Ishikawa (cell line): ENCODE data around the gene STAT1.

ENCODE experiments used
- CEBPB ChIP-seq: IDR thresholded peaks from 2 replicates; pipeline ENCODE4 v1.6.1; 2012
- CREB1 ChIP-seq: IDR thresholded peaks from 2 replicates; pipeline ENCODE4 v1.6.1; 2012; ENCODE audit warnings: low read depth
- EGR1 ChIP-seq: IDR thresholded peaks from 2 replicates; pipeline ENCODE4 v1.6.1; 2012
- EP300 ChIP-seq: IDR thresholded peaks from 2 replicates; pipeline ENCODE4 v1.6.1; 2012; ENCODE audit warnings: borderline replicate concordance
- FOXM1 ChIP-seq: IDR thresholded peaks from 2 replicates; pipeline ENCODE4 v1.6.1; 2012; ENCODE audit warnings: low read depth, borderline replicate concordance
- NFIC ChIP-seq: IDR thresholded peaks from 2 replicates; pipeline ENCODE4 v1.6.1; 2012
- RAD21 ChIP-seq: IDR thresholded peaks from 2 replicates; pipeline ENCODE4 v1.6.1; 2012; ENCODE audit warnings: low read depth
- TAF1 ChIP-seq: IDR thresholded peaks from 2 replicates; pipeline ENCODE4 v1.6.1; 2012; ENCODE audit warnings: low read depth, mild to moderate bottlenecking
- TCF12 ChIP-seq: IDR thresholded peaks from 2 replicates; pipeline ENCODE4 v1.6.1; 2012; ENCODE audit warnings: low read depth
- TEAD4 ChIP-seq: IDR thresholded peaks from 2 replicates; pipeline ENCODE4 v1.6.1; 2012
- YY1 ChIP-seq: IDR thresholded peaks from 2 replicates; pipeline ENCODE4 v1.6.1; 2012; ENCODE audit warnings: low read depth
- ZBTB7A ChIP-seq: IDR thresholded peaks from 2 replicates; pipeline ENCODE4 v1.6.1; 2012; ENCODE audit warnings: low read depth
- TF ChIP-seq, protein P1 (sequence below): IDR thresholded peaks from 2 replicates; pipeline ENCODE4 v1.6.1; 2012; ENCODE audit warnings: low read depth, mild to moderate bottlenecking
- TF ChIP-seq, protein P2 (sequence below): IDR thresholded peaks from 2 replicates; pipeline ENCODE4 v1.6.1; 2012
- TF ChIP-seq, protein P3 (sequence below): IDR thresholded peaks from 2 replicates; pipeline ENCODE4 v1.6.1; 2012

The STAT1 gene

DNA sequence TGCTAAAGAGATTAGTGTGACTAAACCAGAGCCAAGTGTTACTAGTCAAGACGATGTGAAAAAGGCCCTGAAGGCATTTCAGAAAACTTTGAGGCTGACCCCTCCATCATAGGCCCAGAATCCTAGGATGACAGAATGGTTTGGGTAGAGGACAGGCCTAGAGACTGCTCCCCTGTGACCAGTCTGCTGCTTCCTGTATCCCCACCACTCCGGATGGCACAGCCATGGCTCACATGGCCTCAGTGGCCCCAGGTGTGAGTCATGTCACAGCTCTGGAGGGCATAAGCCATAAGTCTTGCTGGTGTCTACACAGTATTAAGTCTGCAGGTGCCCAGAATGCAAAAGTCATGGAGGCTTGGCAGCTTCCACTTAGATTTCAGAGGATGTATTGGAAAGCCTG is 12.4 kb upstream of the STAT1 start:
- TF ChIP-seq FOXM1 (no peak), NFIC (no peak), TEAD4 (no peak), RAD21 (no peak), TCF12 (no peak), CEBPB (no peak), TAF1 (no peak), YY1 (no peak), EP300 (no peak), ZBTB7A (no peak), CREB1 (no peak)
- TF ChIP-seq, protein P1, sequence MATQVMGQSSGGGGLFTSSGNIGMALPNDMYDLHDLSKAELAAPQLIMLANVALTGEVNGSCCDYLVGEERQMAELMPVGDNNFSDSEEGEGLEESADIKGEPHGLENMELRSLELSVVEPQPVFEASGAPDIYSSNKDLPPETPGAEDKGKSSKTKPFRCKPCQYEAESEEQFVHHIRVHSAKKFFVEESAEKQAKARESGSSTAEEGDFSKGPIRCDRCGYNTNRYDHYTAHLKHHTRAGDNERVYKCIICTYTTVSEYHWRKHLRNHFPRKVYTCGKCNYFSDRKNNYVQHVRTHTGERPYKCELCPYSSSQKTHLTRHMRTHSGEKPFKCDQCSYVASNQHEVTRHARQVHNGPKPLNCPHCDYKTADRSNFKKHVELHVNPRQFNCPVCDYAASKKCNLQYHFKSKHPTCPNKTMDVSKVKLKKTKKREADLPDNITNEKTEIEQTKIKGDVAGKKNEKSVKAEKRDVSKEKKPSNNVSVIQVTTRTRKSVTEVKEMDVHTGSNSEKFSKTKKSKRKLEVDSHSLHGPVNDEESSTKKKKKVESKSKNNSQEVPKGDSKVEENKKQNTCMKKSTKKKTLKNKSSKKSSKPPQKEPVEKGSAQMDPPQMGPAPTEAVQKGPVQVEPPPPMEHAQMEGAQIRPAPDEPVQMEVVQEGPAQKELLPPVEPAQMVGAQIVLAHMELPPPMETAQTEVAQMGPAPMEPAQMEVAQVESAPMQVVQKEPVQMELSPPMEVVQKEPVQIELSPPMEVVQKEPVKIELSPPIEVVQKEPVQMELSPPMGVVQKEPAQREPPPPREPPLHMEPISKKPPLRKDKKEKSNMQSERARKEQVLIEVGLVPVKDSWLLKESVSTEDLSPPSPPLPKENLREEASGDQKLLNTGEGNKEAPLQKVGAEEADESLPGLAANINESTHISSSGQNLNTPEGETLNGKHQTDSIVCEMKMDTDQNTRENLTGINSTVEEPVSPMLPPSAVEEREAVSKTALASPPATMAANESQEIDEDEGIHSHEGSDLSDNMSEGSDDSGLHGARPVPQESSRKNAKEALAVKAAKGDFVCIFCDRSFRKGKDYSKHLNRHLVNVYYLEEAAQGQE = no peak
- TF ChIP-seq, protein P2, sequence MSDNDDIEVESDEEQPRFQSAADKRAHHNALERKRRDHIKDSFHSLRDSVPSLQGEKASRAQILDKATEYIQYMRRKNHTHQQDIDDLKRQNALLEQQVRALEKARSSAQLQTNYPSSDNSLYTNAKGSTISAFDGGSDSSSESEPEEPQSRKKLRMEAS = no peak
- TF ChIP-seq, protein P3, sequence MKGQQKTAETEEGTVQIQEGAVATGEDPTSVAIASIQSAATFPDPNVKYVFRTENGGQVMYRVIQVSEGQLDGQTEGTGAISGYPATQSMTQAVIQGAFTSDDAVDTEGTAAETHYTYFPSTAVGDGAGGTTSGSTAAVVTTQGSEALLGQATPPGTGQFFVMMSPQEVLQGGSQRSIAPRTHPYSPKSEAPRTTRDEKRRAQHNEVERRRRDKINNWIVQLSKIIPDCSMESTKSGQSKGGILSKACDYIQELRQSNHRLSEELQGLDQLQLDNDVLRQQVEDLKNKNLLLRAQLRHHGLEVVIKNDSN = no peak

DNA sequence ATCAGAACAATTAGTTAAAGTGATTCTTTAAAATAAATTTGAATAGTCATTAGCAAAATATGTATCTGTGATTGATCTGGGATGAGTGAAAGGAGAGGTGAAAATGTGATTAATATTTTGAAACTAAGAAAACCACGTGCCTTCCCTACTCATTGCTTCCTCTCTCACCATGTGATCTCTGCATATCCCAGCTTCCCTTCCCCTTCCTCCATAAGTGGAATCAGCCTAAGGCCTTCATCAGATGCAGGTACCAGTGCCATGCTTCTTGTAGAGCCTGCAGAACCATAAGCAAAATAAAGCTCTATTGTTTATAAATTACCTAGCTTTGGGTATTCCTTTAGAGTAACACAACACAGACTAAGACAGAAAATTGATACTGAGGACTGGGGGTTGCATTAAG is 11.2 kb upstream of the STAT1 start:
- TF ChIP-seq, protein P1 = no peak
- TF ChIP-seq TAF1 = no peak
- no peak for TF ChIP-seq TCF12
- no peak for TF ChIP-seq NFIC
- TF ChIP-seq, protein P2 = no peak
- no peak for TF ChIP-seq EGR1
- no peak for TF ChIP-seq TEAD4
- no peak for TF ChIP-seq YY1

DNA sequence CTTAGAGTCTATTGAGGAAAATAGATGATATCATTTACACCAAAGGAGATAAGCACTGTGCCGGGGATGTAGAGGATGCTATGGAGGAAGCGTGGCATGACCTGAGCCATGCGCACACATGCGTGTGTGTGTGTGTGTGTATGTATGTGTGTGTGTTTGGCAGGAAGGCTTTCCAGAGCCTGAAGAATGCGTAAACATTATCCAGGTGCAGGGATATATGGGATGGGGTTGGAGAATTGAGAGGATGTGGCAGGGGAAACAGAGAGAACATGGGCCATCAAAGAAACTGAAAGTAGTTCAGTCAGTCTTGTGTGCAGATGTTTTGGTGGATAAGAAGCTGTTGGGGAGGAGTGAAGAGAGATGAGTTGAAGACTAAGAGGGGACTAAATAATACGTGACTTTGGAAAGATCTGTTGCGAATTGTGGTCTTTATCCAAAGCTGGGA is 9.3 kb upstream of the STAT1 start:
- TF ChIP-seq EGR1 (no peak), FOXM1 (no peak), CREB1 (no peak), ZBTB7A (no peak), YY1 (no peak), NFIC (no peak), TCF12 (no peak), CEBPB (no peak), TEAD4 (no peak), RAD21 (no peak), EP300 (no peak), TAF1 (no peak)
- TF ChIP-seq, protein P3 = no peak
- TF ChIP-seq, protein P2 = no peak
- TF ChIP-seq, protein P1 = no peak

DNA sequence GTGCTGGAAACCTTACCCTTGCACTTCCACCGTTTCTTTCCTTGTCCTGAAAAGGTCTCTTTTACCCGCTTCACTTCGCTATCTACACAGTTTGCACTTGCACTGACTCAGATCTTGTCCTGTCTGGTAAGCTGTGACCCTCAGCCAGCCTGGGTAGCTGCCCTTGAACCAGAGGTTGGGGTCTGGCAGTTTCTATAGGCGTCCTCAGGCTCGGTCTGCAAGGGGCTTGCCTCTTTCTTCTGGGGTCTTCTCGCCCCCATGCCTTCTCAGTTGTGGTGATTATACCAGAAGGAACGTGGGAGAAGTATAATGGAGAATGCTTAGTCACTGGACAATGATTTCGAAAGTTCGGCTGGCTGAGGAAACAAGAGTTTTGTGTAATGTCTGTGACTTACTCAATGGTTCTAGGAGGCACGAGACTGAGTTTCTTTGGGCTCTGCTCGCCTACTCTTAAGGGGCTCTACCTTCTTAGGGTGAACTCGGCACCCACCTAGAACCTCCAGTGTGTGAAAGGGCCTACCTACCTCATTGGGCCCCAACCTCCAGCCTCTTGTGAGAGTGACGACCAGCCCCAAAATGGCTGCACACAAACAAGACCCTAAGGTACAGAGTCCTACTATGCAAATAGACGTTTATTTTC is 6.9 kb upstream of the STAT1 start:
- TF ChIP-seq NFIC = no peak
- TF ChIP-seq, protein P2 = no peak
- TF ChIP-seq ZBTB7A = no peak
- TF ChIP-seq, protein P3 = no peak
